BE2C (cell line): Measurements from ENCODE around the gene RBMS2.
A peak's percentile ranks its signal among the peaks of the same experiment; 100 is the strongest.

Source experiments
- DNase-seq: peaks from one replicate; pipeline ENCODE4 v3.0.0-alpha.2; 2020
- H3K27me3 ChIP-seq: fragments of 250-450 bp; sonication (Bioruptor Pico); 2 replicates; pipeline ENCODE4 v1.5.1; 2020; ENCODE audit warnings: mild to moderate bottlenecking
- H3K36me3 ChIP-seq: fragments of 250-450 bp; sonication (Bioruptor Pico); 2 replicates; pipeline ENCODE4 v1.5.1; 2020; ENCODE audit warnings: mild to moderate bottlenecking
- H3K4me1 ChIP-seq: fragments of 250-450 bp; sonication (Bioruptor Pico); 2 replicates; pipeline ENCODE4 v1.5.1; 2020
- H3K4me3 ChIP-seq: 2 replicates; pipeline ENCODE4 v1.5.1; 2011; ENCODE audit warnings: low read depth, low read length
- H3K9me3 ChIP-seq: fragments of 250-450 bp; sonication (Bioruptor Pico); 2 replicates; pipeline ENCODE4 v1.5.1; 2020
- CTCF ChIP-seq: IDR thresholded peaks from 2 replicates; pipeline ENCODE4 v1.5.1; 2012; ENCODE audit warnings: mild to moderate bottlenecking, low read depth, low read length

Gene RBMS2

DNA sequence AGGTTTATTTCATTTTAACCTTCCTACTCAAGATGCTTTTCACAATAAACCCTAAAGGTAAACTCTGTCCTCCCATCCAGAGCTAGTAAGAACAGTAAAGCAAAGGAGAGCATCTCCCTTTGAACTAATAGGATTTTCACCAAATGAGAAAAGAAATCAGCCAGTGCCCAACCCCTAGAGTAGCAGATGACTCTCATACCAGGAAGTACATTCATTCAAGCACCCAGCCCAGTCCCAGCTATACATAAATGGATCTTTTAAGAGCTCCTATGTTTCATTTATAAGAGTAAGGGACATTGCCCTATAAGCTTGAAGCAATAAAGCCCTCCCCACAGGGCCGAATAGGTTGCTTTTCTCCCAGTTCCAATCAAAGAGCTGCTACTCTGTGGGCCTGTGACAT, 100.9 kb downstream of the RBMS2 start:
- DNase-seq: no peak
- H3K9me3 ChIP-seq: no peaks in the 10 kb centered on the region
- H3K27me3 ChIP-seq: no peaks in the 10 kb centered on the region
- H3K36me3 ChIP-seq: peaks cover 37% of the 10 kb centered on the region
- H3K4me3 ChIP-seq: no peak overlapping the region
- no peaks in the 10 kb centered on the region for H3K4me1 ChIP-seq
- TF ChIP-seq CTCF: no peak

GRCh38 chr12:56626701-56627100, 105.1 kb downstream of the RBMS2 start:
- peaks cover 6% of the 10 kb centered on the region for H3K4me1 ChIP-seq
- no peak overlapping the region for H3K4me3 ChIP-seq

DNA sequence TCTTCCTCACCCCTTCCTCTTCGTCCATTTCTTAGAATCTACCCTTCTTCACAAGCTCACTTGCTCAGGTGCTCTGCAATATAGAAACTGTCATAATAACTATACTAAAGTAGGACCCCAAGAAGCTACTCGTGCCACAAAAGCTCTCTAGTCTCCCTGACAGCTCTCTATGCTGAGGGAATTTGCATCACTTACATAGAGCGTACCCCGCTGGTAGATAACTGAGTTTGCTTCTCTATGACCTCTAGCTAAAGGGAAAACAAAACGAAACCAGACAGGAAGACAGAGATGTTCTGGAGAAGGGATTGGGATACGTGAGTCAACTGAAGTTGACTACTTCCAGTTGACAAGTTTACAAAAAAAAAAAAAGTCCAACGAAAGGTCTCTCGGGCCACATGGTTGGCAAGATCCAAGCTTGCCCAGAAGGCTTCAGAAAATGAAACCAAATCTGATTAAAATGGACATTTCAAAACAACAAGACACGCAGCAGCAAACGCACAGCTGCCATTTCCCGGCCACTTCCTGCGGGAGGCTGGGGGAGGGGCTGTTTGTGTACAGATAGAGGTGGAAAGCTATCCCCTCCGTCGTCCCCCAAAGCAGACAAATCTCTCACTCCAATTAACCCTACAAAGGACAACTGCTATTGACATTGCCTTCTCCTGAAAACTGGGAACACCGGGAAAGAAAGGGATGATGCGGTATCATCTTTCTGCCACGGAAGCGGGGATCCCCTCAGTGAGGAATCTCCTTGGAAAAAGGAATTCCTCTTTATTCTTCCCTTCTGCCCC, 107.2 kb downstream of the RBMS2 start:
- Histone ChIP-seq H3K4me1 (peaks cover 18% of the 10 kb centered on the region), H3K27me3 (no peaks in the 10 kb centered on the region), H3K4me3 (peak overlapping the region; percentile 95), H3K36me3 (peaks cover 22% of the 10 kb centered on the region), H3K9me3 (no peaks in the 10 kb centered on the region)
- peak; percentile 74 for DNase-seq
- TF ChIP-seq CTCF: no peak

More at GRCh38 chr12:56626701-56627100, 105.1 kb downstream of the RBMS2 start:
- peaks cover 30% of the 10 kb centered on the region for H3K36me3 ChIP-seq
- no peaks in the 10 kb centered on the region for H3K27me3 ChIP-seq
- TF ChIP-seq CTCF: no peak
- no peaks in the 10 kb centered on the region for H3K9me3 ChIP-seq
- DNase-seq: no peak

DNA sequence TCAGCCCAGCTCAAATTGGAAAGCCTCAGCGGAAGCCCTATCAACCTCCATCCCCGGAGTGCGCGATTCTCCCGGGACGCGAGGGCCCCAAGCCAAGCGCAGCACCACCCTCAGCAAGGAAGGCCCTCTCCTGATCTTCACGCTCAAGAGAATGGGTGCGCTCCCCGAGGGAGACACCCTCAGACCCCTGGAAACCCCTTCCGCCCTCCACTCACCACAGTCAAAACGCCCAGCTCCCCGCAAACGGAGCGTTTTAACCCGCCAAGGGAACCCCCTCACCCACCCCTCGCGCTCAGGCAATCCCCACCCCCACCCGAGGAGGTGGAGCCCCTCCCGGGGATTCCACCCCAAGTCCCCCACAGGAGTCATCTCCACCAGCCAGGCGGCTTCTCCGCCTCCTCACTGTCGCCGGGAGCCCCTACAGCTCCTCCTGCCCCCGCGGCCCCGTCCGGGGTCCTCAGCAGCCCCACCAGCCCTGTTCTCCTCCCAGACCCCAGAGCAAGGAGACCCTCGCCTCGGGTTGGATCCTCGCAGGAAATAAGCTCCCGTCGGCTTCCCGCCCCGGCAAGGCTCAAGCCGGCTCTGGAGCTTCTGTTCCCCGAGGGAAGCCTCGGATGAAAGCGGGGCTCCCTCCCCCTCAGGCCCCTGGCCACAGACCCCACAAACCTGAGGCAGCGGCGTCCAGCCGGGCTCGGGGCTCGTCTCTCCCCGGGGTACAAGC, 108.0 kb downstream of the RBMS2 start:
- Histone ChIP-seq H3K4me3 (peak overlapping the region; percentile 95), H3K4me1 (peaks cover 18% of the 10 kb centered on the region), H3K27me3 (no peaks in the 10 kb centered on the region), H3K9me3 (no peaks in the 10 kb centered on the region), H3K36me3 (peaks cover 18% of the 10 kb centered on the region)
- no peak for TF ChIP-seq CTCF
- no peak for DNase-seq

DNA sequence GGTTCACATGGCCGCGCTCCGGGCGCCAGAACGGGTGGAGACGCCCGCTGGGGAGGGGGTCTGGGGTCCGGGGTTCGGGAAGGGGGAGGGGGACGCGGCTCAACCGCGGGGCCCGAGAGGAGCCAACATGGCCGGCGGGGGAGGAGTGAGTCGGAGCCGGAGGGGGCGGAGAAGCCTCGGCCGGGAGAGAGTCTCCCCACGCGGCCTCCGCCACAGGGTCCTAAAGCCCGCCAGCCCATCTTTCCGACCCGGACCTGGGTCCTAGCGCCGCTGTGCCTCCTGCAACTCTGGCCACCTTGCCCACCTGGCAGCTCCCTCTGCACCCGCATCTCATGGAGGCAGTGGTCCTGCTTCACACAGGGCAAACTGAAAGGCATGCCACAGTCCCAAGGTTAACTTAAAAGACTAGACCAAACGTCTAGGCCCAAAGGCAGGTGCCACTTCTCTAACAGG, 108.6 kb downstream of the RBMS2 start, which contains the start of gene BAZ2A:
Gene BAZ2A, minus strand, starts transcription at position 147 of the 453 bp plus-strand sequence. CDS start 12,796 bp downstream, outside the sequence.
- peaks cover 18% of the 10 kb centered on the region for H3K36me3 ChIP-seq
- peak within 1 kb of the TSS; percentile 95 for H3K4me3 ChIP-seq
- no peaks in the 10 kb centered on the region for H3K9me3 ChIP-seq
- no peak for TF ChIP-seq CTCF
- peaks cover 18% of the 10 kb centered on the region for H3K4me1 ChIP-seq
- peak; percentile 90 for DNase-seq
- no peaks in the 10 kb centered on the region for H3K27me3 ChIP-seq
